Activated naive CD4-positive, alpha-beta T cell treated with anti-CD3 and anti-CD28 coated beads for 36 hours (primary cell): ENCODE measurements around the gene DNMT3A. TPM values are rescaled to one million over a fixed set of nuclear protein-coding genes. Genes with fewer than 3 reads are reported as not detected.
A peak's percentile ranks its signal among the peaks of the same experiment; 100 is the strongest.

Experiments
- CTCF ChIA-PET: fragments of 350-600 bp; sonication (Branson Sonifier 250); formaldehyde crosslinking; loops from one replicate; lab custom pipeline; 2021; ENCODE audit warnings: antibody characterized with exemption; lab: Charles Lee
- DNase-seq: peaks from one replicate; pipeline ENCODE4 v3.0.0-alpha.2; 2020
- H3K27ac Mint-ChIP-seq: one replicate; pipeline ENCODE4 v1.8.0; 2021; ENCODE audit warnings: mild to moderate bottlenecking, mixed read lengths
- H3K27me3 Mint-ChIP-seq: one replicate; pipeline ENCODE4 v1.8.0; 2021; ENCODE audit warnings: low read depth, mixed read lengths
- H3K36me3 Mint-ChIP-seq: one replicate; pipeline ENCODE4 v1.8.0; 2021; ENCODE audit warnings: low read depth, mixed read lengths
- H3K4me1 Mint-ChIP-seq: one replicate; pipeline ENCODE4 v1.8.0; 2021; ENCODE audit warnings: low read depth, mixed read lengths
- H3K4me3 Mint-ChIP-seq: one replicate; pipeline ENCODE4 v1.8.0; 2021; ENCODE audit warnings: mild to moderate bottlenecking, moderate library complexity, mixed read lengths
- H3K9me3 Mint-ChIP-seq: one replicate; pipeline ENCODE4 v1.8.0; 2021; ENCODE audit warnings: mixed read lengths
- intact Hi-C: fragments of 100-400 bp; cut with micrococcal nuclease; formaldehyde crosslinking; loops from one replicate; pipeline ENCODE4 v1.15.1; 2023
- total RNA-seq, 2 experiments: library from RNA; stranded (reverse); gene quantifications; one replicate each; pipeline ENCODE4 v1.2.3, GENCODE V29; 2021

DNMT3A gene
- total RNA-seq, 2 experiments from 2014 or later: 53.0 to 53.5 TPM

DNA sequence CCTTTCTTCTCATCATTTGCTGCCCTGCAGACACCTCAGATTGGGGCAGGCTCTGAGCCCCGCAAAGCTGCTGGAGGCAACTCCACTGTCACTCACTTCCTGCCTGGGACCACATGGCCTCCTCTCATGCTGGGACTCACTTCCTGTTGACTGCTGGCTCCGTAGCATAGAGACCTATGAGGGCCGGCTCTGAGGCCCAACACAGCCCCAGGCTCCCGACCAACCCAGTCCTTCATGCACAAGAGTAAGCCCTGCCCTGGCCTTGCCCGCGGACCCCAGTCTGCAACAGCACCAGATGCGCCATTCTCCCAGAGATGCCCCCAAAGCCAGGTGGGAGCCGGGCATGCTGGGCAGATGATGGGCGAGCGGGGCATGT, 55.7 kb downstream of the DNMT3A start:
- peak; percentile 86 for DNase-seq
- H3K4me3 Mint-ChIP-seq: peak overlapping the region; percentile 58
- no peaks in the 10 kb centered on the region for H3K27me3 Mint-ChIP-seq
- H3K36me3 Mint-ChIP-seq: peaks cover 19% of the 10 kb centered on the region
- H3K27ac Mint-ChIP-seq: peak overlapping the region; percentile 97
- no peaks in the 10 kb centered on the region for H3K9me3 Mint-ChIP-seq
- peaks cover 53% of the 10 kb centered on the region for H3K4me1 Mint-ChIP-seq
- CTCF ChIA-PET: interaction anchor here (0.8 to 3.4 kb wide), 5 partner anchors 9 to 77 kb away, joined by 3 to 23 read pairs (median 4); no protein-coding TSS in a partner anchor
- intact Hi-C loops: loop anchor here (1.0 kb wide), 2 partner anchors 9 kb away; no protein-coding TSS in a partner anchor

DNA sequence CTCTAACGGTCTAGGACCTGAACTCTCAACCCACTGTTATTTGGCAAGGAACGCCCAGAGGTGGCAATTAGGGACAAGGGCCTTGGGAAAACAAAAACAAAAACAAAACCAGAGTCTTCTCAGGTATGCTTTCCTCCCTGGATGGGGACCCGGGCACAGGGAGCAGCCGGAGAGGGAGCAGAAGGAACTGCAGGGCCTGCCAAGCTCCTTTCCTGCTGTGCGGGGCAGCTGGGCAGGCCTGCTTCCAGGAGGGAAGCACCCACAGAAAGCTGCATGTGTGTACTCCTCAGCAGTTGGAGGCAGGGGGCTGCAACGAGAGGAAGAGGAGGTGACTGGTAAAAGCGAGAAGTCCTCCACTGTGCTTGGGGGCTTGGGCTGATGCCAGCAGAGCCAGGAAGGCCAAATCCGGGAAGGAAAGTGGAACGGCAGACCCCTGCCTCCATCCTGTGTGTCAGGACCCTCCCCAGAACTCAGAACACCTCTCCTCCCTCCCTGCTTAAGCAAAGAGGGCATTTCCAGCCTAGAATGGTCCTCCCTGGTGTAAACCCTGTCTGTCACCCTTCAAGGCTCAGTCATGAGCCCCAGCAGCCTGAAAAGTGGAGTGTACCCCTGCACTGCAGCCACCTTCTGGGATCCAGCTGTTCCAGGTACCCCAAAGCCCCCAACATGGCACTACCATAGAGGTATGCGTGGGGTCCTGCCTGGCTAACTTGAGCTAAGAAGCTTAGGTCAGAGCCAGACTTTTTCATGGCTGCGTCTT, 56.3 kb downstream of the DNMT3A start:
- Mint-ChIP-seq H3K9me3 (no peaks in the 10 kb centered on the region), H3K27me3 (no peaks in the 10 kb centered on the region)
- intact Hi-C loops: loop anchor here (1.0 kb wide), 2 partner anchors 8 to 10 kb away; no protein-coding TSS in a partner anchor

DNA sequence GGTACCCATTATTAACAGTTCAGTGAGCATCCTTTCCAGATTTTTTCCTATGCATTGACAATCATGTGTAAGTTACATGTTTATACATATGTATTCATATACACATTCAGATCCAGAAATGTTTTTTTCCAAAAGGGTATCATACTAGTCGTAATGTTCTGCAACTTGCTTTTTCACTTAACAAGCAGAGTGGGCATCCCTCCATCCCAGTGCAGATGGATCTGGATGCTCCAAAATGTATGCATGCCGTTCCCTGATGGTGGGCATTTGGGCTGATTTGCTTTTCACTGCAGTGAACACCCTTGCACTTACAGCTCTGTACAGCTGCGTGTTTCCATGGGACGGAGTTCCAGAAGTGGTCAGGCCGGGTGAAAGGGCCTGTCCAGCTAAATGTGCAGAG, 57.0 kb downstream of the DNMT3A start:
- peaks cover 29% of the 10 kb centered on the region for H3K36me3 Mint-ChIP-seq
- no peaks in the 10 kb centered on the region for H3K27me3 Mint-ChIP-seq
- CTCF ChIA-PET: interaction anchor here (0.7 to 3.4 kb wide), 3 partner anchors 8 to 11 kb away, joined by 6 to 23 read pairs (median 9); no protein-coding TSS in a partner anchor
- no peaks in the 10 kb centered on the region for H3K9me3 Mint-ChIP-seq
- intact Hi-C loops: no loop called here
- peak overlapping the region; percentile 97 for H3K27ac Mint-ChIP-seq
- no peak for DNase-seq
- H3K4me3 Mint-ChIP-seq: no peak overlapping the region
- peaks cover 55% of the 10 kb centered on the region for H3K4me1 Mint-ChIP-seq

More for the DNA sequence above, 56.3 kb downstream of the DNMT3A start:
- Mint-ChIP-seq H3K36me3 (peaks cover 24% of the 10 kb centered on the region), H3K4me1 (peaks cover 52% of the 10 kb centered on the region), H3K27ac (peak overlapping the region; percentile 97), H3K4me3 (peak overlapping the region; percentile 58)
- CTCF ChIA-PET: interaction anchor here (0.8 to 3.4 kb wide), 5 partner anchors 8 to 77 kb away, joined by 3 to 23 read pairs (median 4); no protein-coding TSS in a partner anchor
- no peak for DNase-seq

DNA sequence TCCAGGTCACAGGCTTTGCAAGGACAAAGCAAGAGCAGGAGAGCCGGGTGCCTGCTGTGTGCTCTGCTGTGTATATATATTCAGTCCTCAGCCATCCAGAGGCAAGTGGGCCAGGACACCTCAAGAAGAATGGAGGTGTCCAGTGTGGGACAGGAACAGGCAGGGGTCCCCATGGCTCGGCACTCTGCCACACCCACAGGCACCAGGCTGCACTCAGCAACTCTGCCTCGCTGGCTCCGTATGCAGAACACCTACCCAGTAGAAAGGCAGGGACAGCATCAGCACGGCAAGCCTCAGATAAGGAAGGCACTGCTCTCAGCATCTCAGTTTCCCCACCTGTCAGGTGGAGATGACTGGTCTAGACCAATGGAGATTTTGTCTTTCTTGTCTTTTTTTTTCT, 57.8 kb downstream of the DNMT3A start:
- CTCF ChIA-PET: interaction anchor here (0.7 to 3.4 kb wide), 3 partner anchors 7 to 10 kb away, joined by 6 to 23 read pairs (median 9); no protein-coding TSS in a partner anchor
- no peak overlapping the region for H3K27ac Mint-ChIP-seq

DNA sequence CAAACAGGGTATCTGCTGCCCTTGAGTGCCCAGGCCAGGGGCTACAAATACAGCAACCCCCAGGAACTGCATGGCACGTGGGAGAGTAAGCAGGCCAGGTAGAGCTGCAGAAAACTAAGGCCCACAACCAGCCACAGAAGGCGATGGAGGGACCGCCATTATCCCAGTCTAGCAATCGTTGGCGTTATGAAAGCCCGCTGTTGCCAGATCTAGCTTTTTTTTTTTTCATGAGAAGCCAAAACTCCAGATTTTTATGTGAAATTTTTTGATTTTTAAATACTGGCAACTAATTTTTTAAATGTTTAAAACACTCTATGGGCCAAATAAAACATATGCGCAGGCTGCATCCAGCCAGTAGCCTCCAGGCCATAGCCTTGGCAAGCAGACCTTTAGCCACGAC, 59.8 kb downstream of the DNMT3A start:
- Mint-ChIP-seq H3K4me3 (no peak overlapping the region), H3K4me1 (peaks cover 72% of the 10 kb centered on the region), H3K27ac (no peak overlapping the region), H3K27me3 (no peaks in the 10 kb centered on the region), H3K9me3 (no peaks in the 10 kb centered on the region), H3K36me3 (peaks cover 41% of the 10 kb centered on the region)
- DNase-seq: no peak
- CTCF ChIA-PET: no interaction called here
- intact Hi-C loops: no loop called here

More for the DNA sequence above, 57.8 kb downstream of the DNMT3A start:
- Mint-ChIP-seq H3K4me1 (peaks cover 64% of the 10 kb centered on the region), H3K36me3 (peaks cover 33% of the 10 kb centered on the region), H3K27me3 (no peaks in the 10 kb centered on the region), H3K9me3 (no peaks in the 10 kb centered on the region), H3K4me3 (no peak overlapping the region)
- intact Hi-C loops: no loop called here
- DNase-seq: no peak

DNA sequence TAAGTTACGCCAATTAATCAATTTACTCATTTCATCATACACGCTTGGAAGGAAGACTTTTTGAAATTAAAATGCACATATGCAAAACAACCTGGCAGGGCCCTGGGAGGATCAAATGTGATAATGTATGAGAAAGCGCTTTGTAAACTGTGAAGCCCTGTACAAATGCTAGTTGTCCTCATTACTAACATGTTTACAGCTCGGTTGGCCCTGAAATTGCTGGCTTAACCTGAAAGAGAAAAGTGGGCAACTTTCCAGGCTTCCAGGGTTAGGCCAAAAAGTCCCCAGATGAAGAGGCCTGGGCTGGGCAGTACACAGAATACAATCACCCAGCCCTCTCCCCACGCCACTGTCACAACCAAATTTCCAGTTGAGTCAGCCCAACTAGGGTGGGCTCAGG, 60.2 kb downstream of the DNMT3A start:
- CTCF ChIA-PET: interaction anchor here (0.9 kb wide), 1 partner anchor 16 kb away, joined by 3 read pairs; no protein-coding TSS in a partner anchor
- Mint-ChIP-seq H3K4me1 (peaks cover 72% of the 10 kb centered on the region), H3K36me3 (peaks cover 38% of the 10 kb centered on the region), H3K9me3 (no peaks in the 10 kb centered on the region), H3K4me3 (no peak overlapping the region), H3K27me3 (no peaks in the 10 kb centered on the region), H3K27ac (no peak overlapping the region)
- intact Hi-C loops: no loop called here
- no peak for DNase-seq

DNA sequence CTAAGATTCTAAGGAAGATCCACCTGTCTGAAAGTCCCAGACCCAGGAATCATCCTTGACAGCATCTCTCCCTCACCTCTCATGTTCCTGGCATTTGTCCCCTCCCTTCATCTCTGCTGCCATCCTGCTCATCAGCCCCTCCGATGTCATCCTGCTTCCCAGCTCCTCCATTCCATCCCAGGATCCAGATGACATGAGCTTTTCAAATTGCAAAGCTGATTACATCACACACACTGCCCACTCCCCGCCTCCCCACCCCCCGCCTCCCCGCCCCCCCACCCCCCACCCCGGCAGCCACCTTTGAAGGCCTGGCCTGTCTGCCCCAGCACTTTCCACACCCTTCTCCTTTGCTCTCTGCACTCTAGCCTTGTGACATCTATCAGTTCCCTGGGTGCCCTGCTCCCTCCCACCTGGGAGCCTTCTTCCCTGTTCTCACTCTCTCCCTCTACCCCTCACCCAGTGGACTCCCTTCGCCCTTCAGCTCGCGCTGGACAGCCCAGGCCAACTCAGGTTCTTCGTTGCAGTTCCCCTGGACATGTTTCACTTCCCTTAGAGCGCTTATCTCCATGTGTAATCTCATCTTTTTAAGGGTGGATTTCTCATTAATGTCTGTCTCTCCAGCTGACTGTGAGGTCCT, 61.6 kb downstream of the DNMT3A start:
- peaks cover 34% of the 10 kb centered on the region for H3K36me3 Mint-ChIP-seq
- intact Hi-C loops: no loop called here
- no peak overlapping the region for H3K4me3 Mint-ChIP-seq
- CTCF ChIA-PET: interaction anchor here (0.6 to 6.0 kb wide), 3 partner anchors 14 to 420 kb away, joined by 4 to 55 read pairs (median 4); no protein-coding TSS in a partner anchor
- no peaks in the 10 kb centered on the region for H3K27me3 Mint-ChIP-seq
- H3K4me1 Mint-ChIP-seq: peaks cover 72% of the 10 kb centered on the region
- peak overlapping the region; percentile 51 for H3K27ac Mint-ChIP-seq
- no peak for DNase-seq
- H3K9me3 Mint-ChIP-seq: no peaks in the 10 kb centered on the region

DNA sequence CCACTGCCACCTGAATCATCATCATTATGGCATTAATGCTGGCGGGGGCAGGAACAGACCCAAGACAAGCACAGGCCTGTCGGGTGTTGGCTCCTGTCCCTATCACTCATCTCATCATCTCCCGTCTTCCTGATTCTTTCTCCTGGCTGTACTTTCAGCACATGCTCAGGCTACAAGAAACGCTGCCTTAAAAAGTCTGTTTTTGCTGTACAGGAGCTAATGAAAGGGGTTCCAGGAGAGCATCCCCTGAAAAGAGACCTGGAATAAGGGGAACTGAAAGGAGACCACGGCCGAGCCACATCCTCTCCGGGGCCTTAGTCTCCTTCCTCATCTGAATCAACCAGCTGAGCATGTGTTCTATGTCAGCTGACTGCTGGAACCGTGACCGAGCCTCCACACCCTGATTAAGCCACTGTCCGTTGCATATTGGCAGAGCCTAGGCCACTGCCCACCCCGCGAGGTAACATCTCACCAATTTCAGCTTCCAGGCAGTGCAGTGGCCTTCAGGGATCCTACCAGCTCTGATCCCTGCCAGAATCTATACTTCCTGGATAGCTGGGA, 62.6 kb downstream of the DNMT3A start:
- peaks cover 35% of the 10 kb centered on the region for H3K36me3 Mint-ChIP-seq
- peak overlapping the region; percentile 77 for H3K27ac Mint-ChIP-seq
- peaks cover 73% of the 10 kb centered on the region for H3K4me1 Mint-ChIP-seq
- no peaks in the 10 kb centered on the region for H3K9me3 Mint-ChIP-seq
- no peak for DNase-seq
- H3K27me3 Mint-ChIP-seq: no peaks in the 10 kb centered on the region
- H3K4me3 Mint-ChIP-seq: peak overlapping the region; percentile 19
- intact Hi-C loops: loop anchor here (10.0 kb wide), 1 partner anchor 794 kb away; no protein-coding TSS in a partner anchor
- CTCF ChIA-PET: interaction anchor here (6.0 kb wide), 1 partner anchor 15 kb away, joined by 55 read pairs; no protein-coding TSS in a partner anchor

DNA sequence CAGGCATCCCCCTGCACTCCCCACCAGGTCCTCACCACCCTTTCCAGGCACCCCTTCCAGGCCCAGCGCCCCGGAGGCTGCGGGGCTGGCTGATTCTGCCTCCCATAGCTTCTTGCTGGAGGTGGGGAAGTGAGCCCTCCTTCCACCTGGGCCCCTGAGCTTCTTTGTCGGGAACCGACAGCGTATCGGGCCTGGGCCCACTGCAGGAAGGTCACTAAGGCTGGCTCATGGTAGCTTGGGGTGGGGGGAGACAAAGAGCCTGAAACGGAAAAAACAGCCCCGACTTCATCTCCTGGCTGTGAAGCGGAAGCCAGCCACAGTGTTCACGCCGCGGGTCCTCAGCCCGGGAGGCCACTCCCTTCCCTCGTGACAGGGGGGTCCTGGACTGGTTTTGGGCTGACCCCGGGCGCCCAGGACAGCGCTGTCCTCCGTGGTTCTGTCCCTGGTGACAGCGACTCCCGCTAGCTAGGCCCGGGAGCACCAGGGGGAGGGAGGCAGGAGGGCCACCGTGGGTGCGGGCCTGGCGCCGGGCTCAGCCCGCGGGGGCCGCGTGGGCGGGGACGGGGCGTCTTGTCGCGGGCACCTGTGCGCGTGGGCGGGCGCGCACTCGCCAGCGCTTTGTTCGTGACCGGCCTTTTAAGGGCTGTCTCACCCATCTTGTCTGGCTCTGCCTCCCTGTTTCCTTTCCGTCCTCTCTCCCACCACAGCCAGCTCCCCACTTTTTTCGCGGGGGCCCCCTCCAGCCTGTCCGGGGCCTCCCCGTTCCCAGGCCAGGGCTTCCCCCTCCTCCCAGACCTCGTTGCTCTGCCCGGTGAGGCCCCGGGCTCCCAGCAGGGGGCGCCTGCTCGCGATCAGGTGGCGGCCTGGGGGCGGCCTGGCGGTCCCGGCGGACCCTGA, 64.9 kb downstream of the DNMT3A start:
- intact Hi-C loops: loop anchor here (1.0 to 10.0 kb wide), 7 partner anchors 9 to 792 kb away; no protein-coding TSS in a partner anchor
- Mint-ChIP-seq H3K4me3 (peak overlapping the region; percentile 55), H3K4me1 (peaks cover 83% of the 10 kb centered on the region), H3K9me3 (no peaks in the 10 kb centered on the region), H3K27me3 (no peaks in the 10 kb centered on the region), H3K36me3 (peaks cover 42% of the 10 kb centered on the region), H3K27ac (peak overlapping the region; percentile 94)
- peak; percentile 88 for DNase-seq
- CTCF ChIA-PET: interaction anchor here (0.6 to 6.0 kb wide), 16 partner anchors 9 to 322 kb away, joined by 3 to 55 read pairs (median 4); no protein-coding TSS in a partner anchor

DNA sequence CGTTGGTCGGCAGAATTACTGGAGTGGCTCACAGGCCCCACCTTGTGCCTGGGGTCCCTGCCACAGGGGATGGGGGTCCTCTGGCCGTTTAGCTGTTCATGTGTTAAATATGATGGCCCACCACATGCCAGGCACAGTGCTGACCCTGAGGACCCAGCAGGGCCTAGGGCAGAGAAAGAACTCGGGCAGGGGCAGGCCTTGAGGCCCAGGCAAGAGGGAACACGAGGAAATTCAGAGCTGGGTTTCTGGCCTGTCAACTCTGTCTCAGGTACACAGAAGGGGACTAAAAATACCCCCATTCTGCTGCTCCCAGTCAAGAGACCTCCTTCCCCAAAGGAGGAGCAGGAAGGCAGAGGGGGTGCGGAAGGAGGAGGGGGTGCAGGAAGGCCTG, 66.2 kb downstream of the DNMT3A start:
- H3K36me3 Mint-ChIP-seq: peaks cover 43% of the 10 kb centered on the region
- peak overlapping the region; percentile 94 for H3K27ac Mint-ChIP-seq
- no peak for DNase-seq
- H3K27me3 Mint-ChIP-seq: no peaks in the 10 kb centered on the region
- peaks cover 79% of the 10 kb centered on the region for H3K4me1 Mint-ChIP-seq
- intact Hi-C loops: loop anchor here (10.0 kb wide), 1 partner anchor 791 kb away; no protein-coding TSS in a partner anchor
- CTCF ChIA-PET: interaction anchor here (3.1 to 6.0 kb wide), 2 partner anchors 10 to 18 kb away, joined by 23 to 55 read pairs; no protein-coding TSS in a partner anchor
- no peaks in the 10 kb centered on the region for H3K9me3 Mint-ChIP-seq
- H3K4me3 Mint-ChIP-seq: no peak overlapping the region
